Lower lobe of right lung (tissue), 2 donors: ENCODE data around the gene THOC3. TPM values are rescaled to one million over a fixed set of nuclear protein-coding genes. Genes with fewer than 3 reads are reported as not detected.
"Not testable (repeated sequence)": the region's sequence is repeated elsewhere in the genome, so short reads cannot be mapped to it uniquely, and the experiment has no call there.

Experiments used
- ATAC-seq, 2 donors: fragments of 200-7000 bp; cut with Tn5 transposase; one replicate each; pipeline ENCODE4 v1.9.1; 2020 to 2022; ENCODE audit warnings: mild to moderate bottlenecking in 2 of 2, moderate library complexity in 2 of 2
- DNase-seq: peaks from one replicate; pipeline ENCODE4 v3.0.0-alpha.2; 2020
- H3K27ac ChIP-seq: fragments of 200-600 bp; one replicate; pipeline ENCODE4 v1.8.0; 2022
- H3K27me3 ChIP-seq: fragments of 200-600 bp; one replicate; pipeline ENCODE4 v1.8.0; 2022; ENCODE audit warnings: low read depth
- H3K36me3 ChIP-seq: fragments of 200-600 bp; one replicate; pipeline ENCODE4 v1.8.0; 2022; ENCODE audit warnings: mild to moderate bottlenecking
- H3K4me1 ChIP-seq: fragments of 200-600 bp; one replicate; pipeline ENCODE4 v1.8.0; 2022
- H3K4me3 ChIP-seq: fragments of 200-600 bp; one replicate; pipeline ENCODE4 v1.8.0; 2022; ENCODE audit warnings: mild to moderate bottlenecking
- H3K9me3 ChIP-seq: fragments of 200-600 bp; one replicate; pipeline ENCODE4 v1.8.0; 2022
- intact Hi-C: fragments of 100-400 bp; cut with DNase I; formaldehyde crosslinking; loops from one replicate; pipeline ENCODE4 v1.11.0; 2022
- long read RNA-seq: library from polyadenylated mRNA; unstranded; transcript quantifications from one replicate; pipeline ENCODE4 v2.0.0, GENCODE V29; 2021
- total RNA-seq: library from RNA; stranded (reverse); fragmentation: NEBNext Ultra II Directional; extraction: Animal tissue kit (Norgen Biotek cat#: 25700); gene quantifications from one replicate; pipeline ENCODE4 v1.2.1, GENCODE V29; 2021
- donor health status: DM: no; HTN: yes; CAD: no; lungs with severe emphysema.

The THOC3 gene
- 21.6 TPM for total RNA-seq
- long read RNA-seq, transcript THOC3-201 (6 exons, 1,589 nt), result major isoform, 29 of 39 reads
- long read RNA-seq, partial matches to known transcripts, result 1 of 39 reads
- long read RNA-seq, other reads (novel, unspliced or antisense), result 9 of 39 reads

- H3K36me3 ChIP-seq, H3K27me3 ChIP-seq, H3K27ac ChIP-seq, H3K4me1 ChIP-seq, H3K9me3 ChIP-seq, intact Hi-C loops: not testable (repeated sequence)
- peak within 1 kb of the TSS; percentile 63 for H3K4me3 ChIP-seq
- DNase-seq (peak; percentile 80), ATAC-seq (peak; percentile 100)
These were observed at the start of gene THOC3 for GRCh38 chr5:175967471-175968372. THOC3 (minus strand) TSS chr5:175968315; CDS start chr5:175968208, 107 bp downstream.

DNA sequence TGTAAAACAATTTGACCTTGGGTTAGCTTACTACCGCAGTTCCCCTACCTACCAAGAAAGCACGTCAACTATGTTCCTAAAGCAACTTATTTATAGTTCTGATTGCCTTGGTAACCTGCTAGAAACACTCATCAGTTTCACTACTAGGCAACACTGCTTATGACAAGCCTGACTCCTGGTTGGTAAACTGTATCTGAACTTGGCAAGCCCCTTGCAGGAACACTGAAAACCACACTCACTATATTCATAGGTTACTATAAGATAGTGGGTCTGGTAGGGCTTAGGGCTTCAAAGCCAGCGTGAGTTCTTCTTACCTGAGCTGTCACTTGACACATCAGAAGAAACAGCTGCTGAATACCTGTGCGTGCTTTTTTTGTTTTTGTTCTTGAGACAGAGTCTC is 49.2 kb upstream of the THOC3 start:
- H3K9me3 ChIP-seq, H3K4me1 ChIP-seq, H3K27ac ChIP-seq, DNase-seq, H3K27me3 ChIP-seq, H3K36me3 ChIP-seq, ATAC-seq, intact Hi-C loops, H3K4me3 ChIP-seq: not testable (repeated sequence)

DNA sequence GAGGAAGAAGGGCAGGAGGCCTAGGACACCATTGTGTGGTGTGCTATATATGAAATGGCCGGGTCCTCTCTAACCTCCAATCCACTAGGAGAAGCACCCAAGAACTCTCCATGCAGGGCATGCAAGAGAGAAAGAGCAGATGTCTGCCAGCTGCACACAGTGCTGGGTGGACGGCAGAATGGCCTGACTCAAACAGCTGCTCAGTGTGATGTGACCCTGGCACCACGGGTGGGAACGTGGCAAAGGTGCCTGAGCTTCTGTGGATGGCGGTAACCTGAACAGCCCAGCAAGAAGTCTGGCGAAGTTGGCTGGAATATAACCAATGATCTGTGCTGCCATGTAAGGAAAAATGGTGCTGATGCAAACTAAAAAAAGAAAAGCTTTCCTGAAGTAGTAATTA is 46.2 kb upstream of the THOC3 start:
- H3K9me3 ChIP-seq, H3K36me3 ChIP-seq, H3K27ac ChIP-seq, DNase-seq, ATAC-seq, H3K4me3 ChIP-seq, intact Hi-C loops, H3K27me3 ChIP-seq, H3K4me1 ChIP-seq: not testable (repeated sequence)

DNA sequence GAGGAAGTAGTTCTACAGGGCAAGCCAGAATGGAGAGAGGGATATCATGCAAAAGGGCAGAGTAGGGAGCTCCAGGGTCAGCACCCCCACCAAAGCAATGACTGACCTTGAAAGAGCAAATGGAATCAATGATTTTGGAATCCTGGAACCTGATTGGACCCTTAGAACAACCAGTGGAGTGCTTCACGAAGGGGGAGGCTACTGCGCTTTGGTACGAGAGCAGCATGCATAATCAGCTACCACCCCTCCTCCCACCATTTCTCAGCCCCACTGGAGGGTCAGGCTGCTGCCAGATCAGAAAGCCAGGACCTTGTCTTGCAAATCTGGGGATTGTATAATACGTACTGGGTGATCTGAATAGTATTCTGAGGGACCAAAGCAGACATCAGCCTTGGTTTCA is 43.0 kb upstream of the THOC3 start:
- intact Hi-C loops, H3K27ac ChIP-seq, DNase-seq, H3K4me1 ChIP-seq, H3K9me3 ChIP-seq, H3K27me3 ChIP-seq, H3K36me3 ChIP-seq, ATAC-seq, H3K4me3 ChIP-seq: not testable (repeated sequence)

DNA sequence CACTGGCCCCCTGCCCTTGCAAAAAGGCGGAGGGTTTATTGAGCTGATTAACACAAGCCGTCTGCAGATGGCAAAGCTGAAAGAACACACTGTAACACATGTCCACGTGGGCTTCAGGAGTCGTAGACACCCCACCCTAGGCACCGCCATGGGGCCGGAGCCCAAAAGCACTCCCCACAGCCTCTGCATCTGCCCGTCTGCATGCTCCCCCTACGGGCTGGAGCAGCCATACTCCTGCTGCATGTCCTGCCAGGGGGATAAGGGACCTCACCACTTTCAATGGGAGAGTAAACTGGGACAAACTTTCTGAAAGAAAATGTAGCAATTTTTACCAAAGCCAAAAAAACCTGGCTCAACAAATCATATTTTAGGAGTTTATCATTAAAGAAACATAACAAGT is 42.1 kb upstream of the THOC3 start:
- H3K27me3 ChIP-seq, H3K27ac ChIP-seq, H3K4me3 ChIP-seq, H3K36me3 ChIP-seq, DNase-seq, H3K4me1 ChIP-seq, H3K9me3 ChIP-seq, intact Hi-C loops, ATAC-seq: not testable (repeated sequence)

DNA sequence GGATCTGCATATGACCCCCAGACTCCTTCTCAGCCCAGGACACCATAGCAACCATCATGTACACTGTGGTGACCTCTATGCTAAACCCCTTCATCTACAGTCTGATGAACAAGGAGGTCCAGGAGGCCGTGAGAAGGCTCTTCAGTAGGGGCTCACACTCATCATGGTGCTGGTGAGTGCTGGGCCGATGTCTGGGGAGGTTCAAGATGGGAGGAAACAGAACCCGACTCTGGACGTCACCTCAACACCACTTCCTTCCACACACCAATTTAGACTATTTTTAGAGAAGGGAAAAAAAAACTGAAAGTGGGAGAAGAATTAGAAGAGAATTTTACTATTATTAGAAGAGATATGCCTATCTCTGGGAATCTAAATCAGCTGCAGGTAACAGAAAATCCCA is 39.1 kb upstream of the THOC3 start:
- intact Hi-C loops, DNase-seq, H3K4me1 ChIP-seq, H3K4me3 ChIP-seq, H3K27ac ChIP-seq, H3K36me3 ChIP-seq, H3K9me3 ChIP-seq, H3K27me3 ChIP-seq: not testable (repeated sequence)
- peak in 1 of 2 donors; percentile 13 for ATAC-seq

DNA sequence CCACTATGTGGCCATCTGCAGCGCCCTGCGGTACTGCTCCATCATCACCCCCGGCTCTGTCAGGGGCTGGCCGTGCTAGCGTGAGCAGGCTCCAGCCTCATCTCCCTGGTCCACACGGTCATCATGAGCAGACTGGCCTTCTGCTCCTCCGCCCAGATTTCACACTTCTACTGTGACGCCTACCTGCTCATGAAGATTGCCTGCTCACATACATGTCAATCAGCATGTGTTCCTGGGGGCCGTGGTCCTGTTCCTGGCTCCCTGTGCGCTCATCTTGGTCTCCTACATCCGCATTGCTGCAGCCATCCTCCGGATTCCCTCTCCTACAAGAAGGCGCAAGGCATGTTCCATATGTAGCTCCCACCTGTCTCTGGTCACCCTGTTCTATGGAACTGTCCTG is 38.7 kb upstream of the THOC3 start:
- peak in 1 of 2 donors; percentile 35 for ATAC-seq
- DNase-seq, H3K27ac ChIP-seq, intact Hi-C loops, H3K9me3 ChIP-seq, H3K27me3 ChIP-seq, H3K4me3 ChIP-seq, H3K4me1 ChIP-seq, H3K36me3 ChIP-seq: not testable (repeated sequence)

DNA sequence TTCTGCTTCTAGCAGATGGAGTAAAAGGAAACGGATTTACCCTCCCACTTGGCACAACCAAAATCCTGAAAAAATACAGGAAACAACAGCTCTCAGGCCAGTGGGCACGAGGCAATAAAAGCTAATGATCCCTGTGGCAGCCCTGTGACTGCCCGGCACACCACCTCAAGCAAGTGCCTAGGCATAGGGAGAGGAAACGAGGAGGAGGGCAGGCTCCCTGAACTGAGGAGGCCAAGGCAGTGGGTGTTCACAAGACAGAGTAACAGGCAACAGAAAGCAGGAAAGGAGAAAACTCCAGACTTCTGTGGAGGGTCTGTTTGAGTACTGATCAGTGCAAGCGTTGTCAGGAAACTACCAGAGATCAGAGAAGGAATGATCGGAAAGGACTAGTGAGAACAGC is 29.9 kb upstream of the THOC3 start:
- intact Hi-C loops, H3K4me3 ChIP-seq, H3K27ac ChIP-seq, H3K27me3 ChIP-seq, DNase-seq, ATAC-seq, H3K9me3 ChIP-seq, H3K4me1 ChIP-seq, H3K36me3 ChIP-seq: not testable (repeated sequence)

DNA sequence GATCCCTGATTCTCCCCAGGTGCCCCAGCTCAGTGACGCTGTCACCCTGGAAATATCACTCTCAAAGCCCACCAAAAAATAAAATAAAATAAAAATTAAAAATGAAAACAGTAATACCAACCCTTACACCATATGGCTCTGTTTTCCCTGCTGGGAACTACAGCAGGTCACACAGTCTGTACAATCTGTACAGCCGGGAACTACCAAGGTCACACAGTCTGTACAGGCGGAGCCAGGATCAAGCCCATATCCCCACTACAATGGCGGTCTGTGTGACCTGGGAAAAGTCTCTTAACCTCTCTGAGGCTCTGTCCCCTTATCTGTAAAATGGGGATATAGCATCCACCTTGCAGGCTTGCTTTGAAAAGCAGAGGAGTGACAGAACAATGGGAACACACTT is 29.4 kb upstream of the THOC3 start:
- H3K27me3 ChIP-seq, H3K4me1 ChIP-seq, intact Hi-C loops, H3K4me3 ChIP-seq, H3K27ac ChIP-seq, ATAC-seq, DNase-seq, H3K9me3 ChIP-seq, H3K36me3 ChIP-seq: not testable (repeated sequence)

DNA sequence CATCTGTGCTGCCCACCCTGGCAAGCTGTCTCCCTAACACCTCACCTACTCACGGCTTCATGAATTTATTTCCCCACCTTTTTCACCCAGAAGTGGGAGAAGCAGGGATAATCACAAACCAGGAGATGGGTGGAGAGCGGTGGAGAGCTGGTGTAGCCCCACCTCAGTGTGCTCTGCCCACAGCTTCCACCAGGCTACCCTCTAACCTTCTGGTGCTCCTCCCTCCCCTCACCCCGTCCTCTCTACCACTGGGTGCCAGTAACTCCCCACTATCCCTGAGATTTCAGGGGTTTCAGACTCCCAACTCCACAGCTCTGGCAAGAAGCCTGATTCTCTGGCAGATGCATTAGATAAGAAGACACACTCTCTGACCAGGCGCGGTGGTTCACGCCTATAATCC is 28.7 kb upstream of the THOC3 start:
- ATAC-seq, H3K36me3 ChIP-seq, H3K27ac ChIP-seq, H3K4me1 ChIP-seq, H3K4me3 ChIP-seq, DNase-seq, intact Hi-C loops, H3K9me3 ChIP-seq, H3K27me3 ChIP-seq: not testable (repeated sequence)

DNA sequence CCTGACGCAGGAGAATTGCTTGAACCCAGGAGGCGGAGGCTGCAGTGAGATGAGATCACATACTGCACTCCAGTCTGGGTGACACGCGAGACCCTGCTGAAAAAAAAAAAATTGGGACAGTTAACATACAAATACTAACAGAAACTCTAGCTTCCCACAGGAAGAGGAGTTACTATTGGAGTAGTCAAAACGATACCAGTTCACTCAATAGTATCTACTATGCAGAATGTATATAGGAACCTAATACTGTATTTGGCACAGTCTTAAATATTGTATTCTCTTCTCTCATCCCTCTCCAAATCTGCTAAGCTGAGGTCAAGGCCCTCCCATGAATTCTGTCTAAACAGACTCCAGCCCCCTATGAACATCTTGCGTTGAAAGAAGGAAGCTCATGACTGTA is 27.4 kb upstream of the THOC3 start:
- H3K4me1 ChIP-seq, ATAC-seq, H3K4me3 ChIP-seq, intact Hi-C loops, H3K27me3 ChIP-seq, H3K9me3 ChIP-seq, H3K36me3 ChIP-seq, DNase-seq, H3K27ac ChIP-seq: not testable (repeated sequence)

DNA sequence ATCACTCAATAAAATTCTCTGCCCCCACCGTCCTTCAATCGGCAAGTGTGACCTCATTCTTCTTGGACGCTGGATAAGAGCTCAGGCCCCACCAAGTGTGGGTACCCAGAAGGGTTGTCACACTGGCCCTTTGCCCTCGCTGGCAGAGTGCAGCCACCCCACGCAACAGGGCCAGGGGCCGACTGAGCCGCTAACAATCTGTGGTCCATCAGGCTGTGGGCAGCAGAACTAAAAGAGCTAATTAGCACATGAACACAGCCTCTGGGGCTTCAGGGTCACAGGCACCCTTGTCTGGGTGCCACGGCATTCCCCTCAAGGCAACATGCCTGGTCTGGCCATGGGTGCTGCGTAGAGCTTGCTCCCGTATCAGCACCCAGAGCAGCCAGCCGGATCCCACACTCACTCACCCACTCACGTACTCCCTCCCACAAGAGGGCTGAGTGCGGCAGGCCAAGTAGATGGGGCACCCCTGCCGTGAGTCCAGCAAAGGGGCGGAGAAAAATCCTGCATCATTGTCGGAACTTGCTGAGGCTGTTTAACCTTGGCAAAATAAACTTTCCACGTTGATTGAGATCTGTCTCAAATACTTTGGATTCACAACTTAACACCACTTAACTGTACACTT is 11.4 kb upstream of the THOC3 start:
- H3K9me3 ChIP-seq, intact Hi-C loops, H3K27ac ChIP-seq, H3K4me3 ChIP-seq, H3K36me3 ChIP-seq, H3K4me1 ChIP-seq, H3K27me3 ChIP-seq, DNase-seq: not testable (repeated sequence)
- ATAC-seq, result peak; percentile 66 to 76

DNA sequence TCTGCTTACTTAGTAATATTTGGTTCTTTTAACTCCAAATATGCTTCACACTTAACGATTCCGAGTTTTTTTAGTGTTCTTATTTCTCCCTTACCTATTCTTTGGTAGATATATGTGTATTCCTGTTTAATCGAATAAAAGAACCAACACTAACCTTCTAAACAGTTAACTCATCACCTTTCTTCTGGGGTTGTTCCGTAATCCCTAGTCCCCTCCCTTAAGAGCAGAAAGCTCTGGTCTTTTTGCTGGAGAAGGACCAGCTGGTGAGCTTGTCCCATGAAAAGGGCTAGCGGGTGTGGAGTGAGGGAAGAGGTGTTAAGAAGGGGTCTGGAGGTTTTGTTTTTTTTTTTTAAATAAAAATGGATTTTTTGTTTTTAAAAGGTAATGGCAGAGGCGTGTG is 266 bp upstream of the THOC3 start:
- H3K27ac ChIP-seq, H3K27me3 ChIP-seq, DNase-seq, H3K4me1 ChIP-seq, H3K9me3 ChIP-seq, intact Hi-C loops, H3K36me3 ChIP-seq: not testable (repeated sequence)
- ATAC-seq, result peak; percentile 24 to 66
- H3K4me3 ChIP-seq, result peak overlapping the region; percentile 63

DNA sequence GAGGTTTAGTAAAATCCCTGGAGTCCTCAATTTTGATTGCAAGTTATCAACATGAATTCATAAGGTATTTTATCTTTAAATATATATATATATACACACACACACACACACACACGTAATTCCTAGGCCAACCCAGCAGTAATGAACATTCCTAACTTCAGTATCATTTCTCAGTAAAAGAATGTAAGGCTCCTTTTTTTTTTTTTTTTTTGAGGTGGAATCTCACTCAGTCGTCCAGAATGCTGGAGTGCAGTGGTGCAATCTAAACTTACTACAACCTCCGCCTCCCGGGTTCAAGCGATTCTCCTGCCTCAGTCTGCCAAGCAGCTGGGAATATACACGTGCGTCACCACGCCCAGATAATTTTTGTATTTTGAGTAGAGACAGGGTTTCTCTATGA is 5.8 kb downstream of the THOC3 start:
- ATAC-seq, H3K9me3 ChIP-seq, DNase-seq, H3K4me1 ChIP-seq, H3K4me3 ChIP-seq, H3K27ac ChIP-seq, H3K27me3 ChIP-seq, intact Hi-C loops, H3K36me3 ChIP-seq: not testable (repeated sequence)
